GM12878 (cell line): ENCODE data around the gene RETREG3. TPM values are rescaled to one million over a fixed set of nuclear protein-coding genes. Genes with fewer than 3 reads are reported as not detected.

Experiments used
- CHD2 ChIP-seq: IDR thresholded peaks from 2 replicates; pipeline ENCODE4 v1.6.1; 2011; ENCODE audit warnings: low read depth, low read length, improper control_type of control experiment, borderline replicate concordance
- CHD4 ChIP-seq: fragments of 200-600 bp; sonication (generic); IDR thresholded peaks from 2 replicates; pipeline ENCODE4 v1.6.1; 2016; ENCODE audit warnings: mild to moderate bottlenecking
- EED ChIP-seq: sonication (generic); IDR thresholded peaks from 2 replicates; pipeline ENCODE4 v1.6.1; 2016; ENCODE audit warnings: antibody characterized with exemption, low read depth
- ESRRA ChIP-seq: IDR thresholded peaks from 2 replicates; pipeline ENCODE4 v1.6.1; 2012; ENCODE audit warnings: mild to moderate bottlenecking, low read length, improper control_type of control experiment
- EZH2 ChIP-seq: IDR thresholded peaks from 2 replicates; pipeline ENCODE4 v1.6.1; 2012; ENCODE audit warnings: low read depth, mild to moderate bottlenecking, control low read depth, inconsistent platforms, low read length, borderline replicate concordance; ENCODE audit not compliant: control insufficient read depth
- FOS ChIP-seq: IDR thresholded peaks from 3 replicates; pipeline ENCODE4 v1.6.1; 2011; ENCODE audit warnings: borderline replicate concordance; ENCODE audit not compliant: insufficient read length; ENCODE audit errors: extremely low read depth
- FOXK2 ChIP-seq: fragments of 450-650 bp; IDR thresholded peaks from 2 replicates; pipeline ENCODE4 v1.6.1; 2017; ENCODE audit warnings: mild to moderate bottlenecking, moderate library complexity
- FOXM1 ChIP-seq: IDR thresholded peaks from 2 replicates; pipeline ENCODE4 v1.6.1; 2012; ENCODE audit warnings: low read depth, mild to moderate bottlenecking, inconsistent platforms, low read length, moderate library complexity
- GATAD2B ChIP-seq: fragments of 450-650 bp; conservative IDR thresholded peaks from 2 replicates; pipeline ENCODE4 v1.6.1; 2017; ENCODE audit warnings: low read depth, mild to moderate bottlenecking, moderate library complexity
- HDAC2 ChIP-seq: fragments of 200-600 bp; sonication (generic); IDR thresholded peaks from 2 replicates; pipeline ENCODE4 v1.6.1; 2017
- HDGF ChIP-seq: fragments of 450-650 bp; IDR thresholded peaks from 2 replicates; pipeline ENCODE4 v1.6.1; 2016; ENCODE audit warnings: antibody characterized with exemption
- IKZF1 ChIP-seq: fragments of 450-650 bp; conservative IDR thresholded peaks from 2 replicates; pipeline ENCODE4 v1.6.1; 2017; ENCODE audit warnings: antibody characterized with exemption, mild to moderate bottlenecking
- IKZF2 ChIP-seq, 2 experiments: fragments of 450-650 bp; IDR thresholded peaks; 2 replicates each; pipeline ENCODE4 v1.6.1; 2017; ENCODE audit warnings: mild to moderate bottlenecking in 2 of 2, moderate library complexity in 2 of 2
- KLF5 ChIP-seq: fragments of 450-650 bp; IDR thresholded peaks from 2 replicates; pipeline ENCODE4 v1.6.1; 2014; ENCODE audit warnings: mild to moderate bottlenecking; ENCODE audit not compliant: partially characterized antibody
- LARP7 ChIP-seq: fragments of 450-650 bp; IDR thresholded peaks from 2 replicates; pipeline ENCODE4 v1.6.1; 2017; ENCODE audit warnings: mild to moderate bottlenecking
- MTA3 ChIP-seq: IDR thresholded peaks from 2 replicates; pipeline ENCODE4 v1.6.1; 2012; ENCODE audit warnings: low read length, inconsistent platforms, borderline replicate concordance
- MYC ChIP-seq: IDR thresholded peaks from 2 replicates; pipeline ENCODE4 v1.6.1; 2011; ENCODE audit warnings: mild to moderate bottlenecking, low read length, moderate library complexity, inconsistent platforms; ENCODE audit not compliant: insufficient read depth, insufficient replicate concordance, insufficient read length, severe bottlenecking
- NR2F1 ChIP-seq: fragments of 450-650 bp; conservative IDR thresholded peaks from 2 replicates; pipeline ENCODE4 v1.6.1; 2017; ENCODE audit warnings: mild to moderate bottlenecking
- PAX8 ChIP-seq: fragments of 450-650 bp; IDR thresholded peaks from 2 replicates; pipeline ENCODE4 v1.6.1; 2017; ENCODE audit warnings: mild to moderate bottlenecking, moderate library complexity
- POLR2A ChIP-seq: IDR thresholded peaks from 2 replicates; pipeline ENCODE4 v1.6.1; 2011; ENCODE audit warnings: low read depth, mild to moderate bottlenecking, low read length
- SIX5 ChIP-seq: IDR thresholded peaks from 2 replicates; pipeline ENCODE4 v1.6.1; 2011; ENCODE audit warnings: mild to moderate bottlenecking, low read depth, low read length, moderate library complexity; ENCODE audit not compliant: severe bottlenecking
- SPI1 ChIP-seq: IDR thresholded peaks from 2 replicates; pipeline ENCODE4 v1.6.1; 2011; ENCODE audit warnings: low read depth, mild to moderate bottlenecking, low read length, moderate library complexity, borderline replicate concordance; ENCODE audit not compliant: insufficient read depth
- STAT3 ChIP-seq: IDR thresholded peaks from 2 replicates; pipeline ENCODE4 v1.6.1; 2011; ENCODE audit warnings: low read depth, low read length, improper control_type of control experiment
- TCF7 ChIP-seq: IDR thresholded peaks from 2 replicates; pipeline ENCODE4 v1.6.1; 2014; ENCODE audit warnings: antibody characterized with exemption, borderline replicate concordance
- polyA plus RNA-seq, 11 experiments: library from polyadenylated mRNA; depleted of rRNA in 4 of 11; unstranded in 6 of 11; stranded (reverse) in 5 of 11; fragments of >200 nt; fragmentation: Nextera tagmentation in 4 of 11; fragmentation: Illumina TruSeq in 1 of 11; extraction: Ambion mirVana in 4 of 11; extraction: Trizol in 1 of 11; gene quantifications; 1 replicate in 1 of 11; 2 replicates in 10 of 11; pipeline versions ENCODE4 v1.2.1 to v1.2.3, GENCODE V29; 2011 to 2016; ENCODE audit warnings: inconsistent platforms in 2 of 11, missing spikeins in 2 of 11, low read depth in 1 of 11
- total RNA-seq, 4 experiments: library from RNA; depleted of rRNA in 3 of 4; stranded (reverse); fragments of >200 nt in 3 of 4; fragmentation: Illumina TruSeq in 1 of 4; extraction: Trizol in 1 of 4; gene quantifications; 2 replicates each; pipeline versions ENCODE4 v1.2.1 to v1.2.3, GENCODE V29; 2013 to 2021
- TF ChIP-seq, protein P1 (sequence below): fragments of 450-650 bp; IDR thresholded peaks from 2 replicates; pipeline ENCODE4 v1.6.1; 2014; ENCODE audit warnings: mild to moderate bottlenecking
- TF ChIP-seq, protein P2 (sequence below): fragments of 450-650 bp; IDR thresholded peaks from 2 replicates; pipeline ENCODE4 v1.6.1; 2017; ENCODE audit warnings: borderline replicate concordance
- TF ChIP-seq, protein P3 (sequence below): IDR thresholded peaks from 2 replicates; pipeline ENCODE4 v1.6.1; 2011; ENCODE audit warnings: mild to moderate bottlenecking, low read depth, low read length, moderate library complexity; ENCODE audit not compliant: insufficient replicate concordance

The RETREG3 gene
- total and polyA plus RNA-seq, 10 of the 15 experiments (the other 5 are each of a cell fraction or from before 2014, with no cell fraction given): 7.0 to 50.6 (median 27.3) TPM

DNA sequence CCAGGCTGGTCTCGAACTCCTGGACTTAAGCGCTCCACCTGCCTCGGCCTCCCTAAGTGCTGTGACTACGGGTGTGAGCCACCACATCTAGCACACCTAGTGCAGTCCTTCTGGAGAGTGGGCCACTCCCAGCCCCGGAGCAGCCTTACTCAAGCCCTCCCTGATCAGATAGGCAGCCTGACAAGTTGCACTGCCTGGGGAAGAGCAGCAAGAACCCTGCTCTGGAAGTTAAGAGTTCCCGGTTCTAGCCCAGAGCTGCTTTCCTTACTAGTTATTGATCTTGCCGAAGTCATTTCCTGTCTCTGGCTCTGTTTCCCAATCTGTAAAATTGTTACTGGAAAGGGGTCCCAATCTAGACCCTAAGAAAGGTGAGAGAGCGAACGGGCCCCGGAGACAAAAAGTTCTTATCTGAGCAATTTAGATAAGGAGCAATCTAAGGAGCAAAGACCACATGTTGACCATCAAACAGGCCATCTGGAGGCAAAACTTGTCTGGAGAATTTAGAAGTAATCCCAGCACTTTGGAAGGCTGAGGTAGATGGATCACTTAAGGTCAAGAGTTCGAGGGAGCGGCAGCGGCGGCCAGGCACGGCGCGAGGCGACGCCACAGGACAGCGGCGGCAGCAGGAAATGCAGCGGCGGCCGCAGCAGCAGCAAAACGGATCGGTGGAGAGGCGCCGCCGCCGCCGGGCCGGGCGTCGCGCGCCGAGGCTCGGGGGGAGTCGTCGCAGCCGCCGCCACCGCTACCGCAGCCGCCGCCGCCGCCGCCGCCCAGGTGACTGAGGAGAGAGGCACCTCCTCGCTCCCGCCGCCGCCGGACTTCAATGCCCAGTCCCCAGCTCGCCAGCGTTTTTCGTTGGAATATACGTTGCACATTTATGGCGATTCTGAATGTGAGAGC lies 77.5 kb downstream of the RETREG3 start (continued):
- TF ChIP-seq, protein P1, sequence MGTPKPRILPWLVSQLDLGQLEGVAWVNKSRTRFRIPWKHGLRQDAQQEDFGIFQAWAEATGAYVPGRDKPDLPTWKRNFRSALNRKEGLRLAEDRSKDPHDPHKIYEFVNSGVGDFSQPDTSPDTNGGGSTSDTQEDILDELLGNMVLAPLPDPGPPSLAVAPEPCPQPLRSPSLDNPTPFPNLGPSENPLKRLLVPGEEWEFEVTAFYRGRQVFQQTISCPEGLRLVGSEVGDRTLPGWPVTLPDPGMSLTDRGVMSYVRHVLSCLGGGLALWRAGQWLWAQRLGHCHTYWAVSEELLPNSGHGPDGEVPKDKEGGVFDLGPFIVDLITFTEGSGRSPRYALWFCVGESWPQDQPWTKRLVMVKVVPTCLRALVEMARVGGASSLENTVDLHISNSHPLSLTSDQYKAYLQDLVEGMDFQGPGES: no peak
- TF ChIP-seq IKZF2 (IDR thresholded peaks at IDR 0.05) (0 out of 4 replicates have a peak, but pooled peaks have one; percentile 6), SIX5 (no peak), MYC (no peak), KLF5 (no peak), GATAD2B (peak; percentile 87), ESRRA (no peak), STAT3 (no peak), CHD4 (no peak), EED (no peak; the same call in 1 of the 2 replicates), PAX8 (no peak), TCF7 (no peak), HDGF (no peak), FOXK2 (no peak), HDAC2 (no peak), MTA3 (no peak), SPI1 (no peak), FOS (no peak), EZH2 (no peak), CHD2 (no peak), LARP7 (peak; percentile 83), IKZF1 (peak; percentile 81), FOXM1 (no peak), POLR2A (peak; percentile 52; the same call in 1 of the 2 replicates), NR2F1 (peak; percentile 88)
- TF ChIP-seq, protein P2, sequence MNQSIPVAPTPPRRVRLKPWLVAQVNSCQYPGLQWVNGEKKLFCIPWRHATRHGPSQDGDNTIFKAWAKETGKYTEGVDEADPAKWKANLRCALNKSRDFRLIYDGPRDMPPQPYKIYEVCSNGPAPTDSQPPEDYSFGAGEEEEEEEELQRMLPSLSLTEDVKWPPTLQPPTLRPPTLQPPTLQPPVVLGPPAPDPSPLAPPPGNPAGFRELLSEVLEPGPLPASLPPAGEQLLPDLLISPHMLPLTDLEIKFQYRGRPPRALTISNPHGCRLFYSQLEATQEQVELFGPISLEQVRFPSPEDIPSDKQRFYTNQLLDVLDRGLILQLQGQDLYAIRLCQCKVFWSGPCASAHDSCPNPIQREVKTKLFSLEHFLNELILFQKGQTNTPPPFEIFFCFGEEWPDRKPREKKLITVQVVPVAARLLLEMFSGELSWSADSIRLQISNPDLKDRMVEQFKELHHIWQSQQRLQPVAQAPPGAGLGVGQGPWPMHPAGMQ: no peak
- TF ChIP-seq, protein P3, sequence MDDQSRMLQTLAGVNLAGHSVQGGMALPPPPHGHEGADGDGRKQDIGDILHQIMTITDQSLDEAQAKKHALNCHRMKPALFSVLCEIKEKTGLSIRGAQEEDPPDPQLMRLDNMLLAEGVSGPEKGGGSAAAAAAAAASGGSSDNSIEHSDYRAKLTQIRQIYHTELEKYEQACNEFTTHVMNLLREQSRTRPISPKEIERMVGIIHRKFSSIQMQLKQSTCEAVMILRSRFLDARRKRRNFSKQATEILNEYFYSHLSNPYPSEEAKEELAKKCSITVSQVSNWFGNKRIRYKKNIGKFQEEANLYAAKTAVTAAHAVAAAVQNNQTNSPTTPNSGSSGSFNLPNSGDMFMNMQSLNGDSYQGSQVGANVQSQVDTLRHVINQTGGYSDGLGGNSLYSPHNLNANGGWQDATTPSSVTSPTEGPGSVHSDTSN: no peak
